Sigmoid colon (tissue), 4 donors: ENCODE measurements around the gene CSNK1G3.

Source experiments
- CTCF ChIP-seq, 4 experiments: fragments of 450-650 bp in 3 of 4; fragments of 200-600 bp in 1 of 4; IDR thresholded peaks; one replicate each; pipeline ENCODE4 v1.5.1; 2016 to 2019; ENCODE audit warnings: antibody characterized with exemption in 4 of 4, mild to moderate bottlenecking in 3 of 4, moderate library complexity in 2 of 4
- POLR2A ChIP-seq, 2 donors: fragments of 450-650 bp; IDR thresholded peaks; one replicate each; pipeline ENCODE4 v1.6.1; 2016; ENCODE audit warnings: antibody characterized with exemption in 2 of 2, mild to moderate bottlenecking in 2 of 2, moderate library complexity in 2 of 2
- POLR2AphosphoS5 ChIP-seq, 4 donors: sonication (generic); formaldehyde crosslinking; IDR thresholded peaks; one replicate each; pipeline ENCODE4 v1.6.1; 2017; ENCODE audit warnings: antibody characterized with exemption in 4 of 4

- no peak for TF ChIP-seq CTCF (IDR thresholded peaks at IDR 0.05)
- no peak for TF ChIP-seq POLR2A (IDR thresholded peaks at IDR 0.05)
- TF ChIP-seq POLR2AphosphoS5 (IDR thresholded peaks at IDR 0.05), result no peak
Measured at GRCh38 chr5:123524146-123524545, 12.2 kb downstream of the CSNK1G3 start.
